OCI-LY1 (cell line): Measurements from ENCODE around the gene PKNOX2.

ENCODE experiments used
- EZH2 ChIP-seq: fragments of 200-600 bp; sonication (generic), shearing (Covaris generic); IDR thresholded peaks from 2 replicates; pipeline ENCODE4 v1.8.0; 2017; ENCODE audit warnings: borderline replicate concordance, mixed run types, mild to moderate bottlenecking, antibody characterized with exemption, low read length, moderate library complexity, mixed read lengths
- TF ChIP-seq, protein P1 (sequence below): fragments of 200-600 bp; sonication (generic), shearing (Covaris generic); IDR thresholded peaks from 2 replicates; pipeline ENCODE4 v1.5.1; 2017; ENCODE audit warnings: mild to moderate bottlenecking, antibody characterized with exemption, low read length, moderate library complexity, mixed read lengths

DNA sequence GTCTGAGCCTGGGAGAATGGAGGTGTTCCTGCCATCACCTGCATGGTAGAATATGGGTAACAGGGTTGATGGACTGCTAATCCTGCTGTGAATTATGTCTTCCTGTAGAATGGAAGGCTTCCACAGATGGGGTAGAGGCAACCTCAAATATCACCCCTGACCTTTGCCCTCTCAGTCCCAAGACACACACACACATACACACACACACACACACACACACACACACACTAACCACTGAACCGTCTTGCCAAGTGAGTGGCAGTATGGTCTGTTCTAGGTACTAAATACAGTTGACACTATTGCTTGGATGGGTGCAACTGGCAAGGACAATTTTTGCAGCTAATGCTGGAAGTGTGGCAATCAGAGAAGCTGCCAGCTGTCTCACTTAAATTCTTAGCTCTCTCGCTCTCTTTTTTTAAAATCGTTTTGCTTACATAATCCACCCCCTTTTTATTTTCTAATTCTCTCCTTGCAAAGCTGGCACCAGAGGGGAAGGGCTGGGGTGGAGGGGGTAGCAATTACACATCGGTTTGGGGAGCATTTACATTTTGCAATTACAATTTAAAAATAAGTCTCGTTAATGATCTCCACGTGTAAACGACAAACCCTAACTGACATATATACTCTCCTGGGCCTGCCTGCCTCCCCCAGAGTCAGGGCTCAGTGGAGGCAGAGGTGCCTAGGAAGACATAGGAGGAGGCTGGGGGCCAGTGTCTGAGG is 169.0 kb downstream of the PKNOX2 start:
- TF ChIP-seq, protein P1, sequence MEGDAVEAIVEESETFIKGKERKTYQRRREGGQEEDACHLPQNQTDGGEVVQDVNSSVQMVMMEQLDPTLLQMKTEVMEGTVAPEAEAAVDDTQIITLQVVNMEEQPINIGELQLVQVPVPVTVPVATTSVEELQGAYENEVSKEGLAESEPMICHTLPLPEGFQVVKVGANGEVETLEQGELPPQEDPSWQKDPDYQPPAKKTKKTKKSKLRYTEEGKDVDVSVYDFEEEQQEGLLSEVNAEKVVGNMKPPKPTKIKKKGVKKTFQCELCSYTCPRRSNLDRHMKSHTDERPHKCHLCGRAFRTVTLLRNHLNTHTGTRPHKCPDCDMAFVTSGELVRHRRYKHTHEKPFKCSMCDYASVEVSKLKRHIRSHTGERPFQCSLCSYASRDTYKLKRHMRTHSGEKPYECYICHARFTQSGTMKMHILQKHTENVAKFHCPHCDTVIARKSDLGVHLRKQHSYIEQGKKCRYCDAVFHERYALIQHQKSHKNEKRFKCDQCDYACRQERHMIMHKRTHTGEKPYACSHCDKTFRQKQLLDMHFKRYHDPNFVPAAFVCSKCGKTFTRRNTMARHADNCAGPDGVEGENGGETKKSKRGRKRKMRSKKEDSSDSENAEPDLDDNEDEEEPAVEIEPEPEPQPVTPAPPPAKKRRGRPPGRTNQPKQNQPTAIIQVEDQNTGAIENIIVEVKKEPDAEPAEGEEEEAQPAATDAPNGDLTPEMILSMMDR: no peak
- no peak for TF ChIP-seq EZH2
